Mucosa of gallbladder (tissue), 1 donor: ENCODE results near the gene SH3PXD2A. TPM values are rescaled to one million over a fixed set of nuclear protein-coding genes. Genes with fewer than 3 reads are reported as not detected.

Experiments used
- DNase-seq: peaks from one replicate; pipeline ENCODE4 v3.0.0-alpha.2; 2020; ENCODE audit warnings: low spot score
- total RNA-seq: library from RNA; stranded (reverse); gene quantifications from one replicate; pipeline ENCODE4 v1.2.1, GENCODE V29; 2021
- donor health status: DM: no; HTN: no; CAD: no.

Gene SH3PXD2A
- total RNA-seq, 1 donor from 2014 or later, result 62.3 TPM

DNA sequence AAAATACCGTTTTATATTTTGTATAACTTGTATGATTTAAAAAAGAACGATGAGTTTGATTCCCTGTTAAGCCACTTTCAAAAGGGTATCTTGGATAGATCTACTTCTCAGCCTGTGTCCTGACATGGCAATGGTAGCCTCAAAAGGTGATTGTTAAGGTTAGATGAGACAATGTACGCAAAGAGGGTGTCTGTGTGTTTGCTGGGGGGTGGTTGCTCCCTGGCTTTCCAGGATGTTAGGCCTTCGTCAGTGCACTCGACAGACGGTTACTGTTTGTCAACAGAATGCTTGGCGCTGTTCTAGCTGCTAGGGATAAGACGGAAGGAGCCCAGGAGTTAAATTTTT lies 271.5 kb downstream of the SH3PXD2A start:
- no peak for DNase-seq

DNA sequence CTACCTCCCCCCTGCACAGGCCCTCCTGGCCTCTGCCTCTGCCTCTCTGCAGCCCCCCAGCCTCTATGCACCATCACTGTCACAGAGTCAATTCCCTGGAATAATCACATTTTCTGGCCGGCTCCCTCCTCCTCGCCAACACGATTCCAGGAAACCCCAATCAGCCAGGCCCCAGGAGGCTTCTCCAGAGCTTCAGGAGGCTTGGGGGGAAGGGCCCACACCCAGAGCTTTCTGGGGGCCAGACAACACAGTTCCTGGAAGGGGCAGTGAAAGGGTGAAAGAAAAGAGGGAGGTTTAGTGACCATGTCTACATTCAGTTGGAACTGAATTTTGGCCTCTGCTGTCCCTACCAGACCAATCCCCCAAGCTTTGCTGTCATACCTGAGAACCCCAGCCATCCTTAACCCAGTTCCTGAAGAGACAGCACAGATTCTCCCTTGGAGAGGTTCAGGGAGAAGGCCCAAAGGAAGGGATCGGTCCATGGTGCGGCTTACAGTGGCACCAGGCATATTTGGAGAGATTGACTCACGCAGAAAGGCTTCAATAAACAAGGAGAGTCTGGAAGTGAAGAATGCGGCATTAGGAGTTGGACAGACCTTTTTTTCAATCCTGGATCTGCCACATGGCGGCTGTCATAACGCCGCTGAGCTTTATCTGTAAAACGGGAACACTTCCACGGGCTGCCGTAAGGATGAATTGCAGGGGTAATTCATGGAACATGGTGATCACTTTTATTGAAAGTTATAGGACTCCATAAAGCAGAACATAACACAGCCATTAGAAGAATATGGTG lies 272.8 kb downstream of the SH3PXD2A start:
- DNase-seq, result no peak

DNA sequence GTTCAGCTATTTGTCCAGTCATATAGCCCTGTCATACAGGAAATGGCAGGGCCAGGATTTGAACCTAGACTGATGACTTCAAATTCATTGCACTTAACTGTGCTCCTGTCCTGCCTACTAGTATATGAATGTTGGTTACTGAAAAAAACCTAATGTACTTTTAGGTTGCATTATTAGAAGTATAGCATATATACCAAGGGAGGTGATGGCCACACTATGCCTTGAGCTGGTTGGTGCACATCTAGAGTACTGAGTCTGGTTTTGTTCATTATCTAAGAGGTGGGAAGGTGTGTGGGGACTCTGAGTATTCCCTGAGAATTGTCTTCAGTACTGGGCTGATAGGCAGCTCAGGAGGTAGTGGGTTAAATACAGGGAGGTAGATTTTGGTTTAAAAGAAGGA lies 273.9 kb downstream of the SH3PXD2A start:
- no peak for DNase-seq

DNA sequence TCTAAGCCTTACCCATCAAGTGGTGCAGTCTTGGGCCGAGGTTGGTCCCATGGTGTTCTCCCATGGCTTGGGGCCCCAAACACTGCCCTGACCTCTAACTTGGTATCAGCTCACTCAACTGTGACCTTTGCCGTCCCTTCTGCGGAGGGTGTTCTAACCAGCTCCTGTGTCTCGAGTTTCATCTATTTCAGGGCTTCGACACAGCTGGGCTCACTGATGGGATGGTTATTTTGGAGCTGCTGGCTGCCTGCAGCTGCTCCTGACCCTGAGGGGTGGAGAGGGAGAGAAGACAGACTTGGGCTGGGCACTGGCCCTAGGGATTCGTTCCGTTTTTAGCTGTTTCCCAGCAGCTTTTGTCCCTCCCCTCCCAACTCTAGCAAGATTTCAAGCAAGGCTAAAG lies 274.9 kb downstream of the SH3PXD2A start:
- no peak for DNase-seq

DNA sequence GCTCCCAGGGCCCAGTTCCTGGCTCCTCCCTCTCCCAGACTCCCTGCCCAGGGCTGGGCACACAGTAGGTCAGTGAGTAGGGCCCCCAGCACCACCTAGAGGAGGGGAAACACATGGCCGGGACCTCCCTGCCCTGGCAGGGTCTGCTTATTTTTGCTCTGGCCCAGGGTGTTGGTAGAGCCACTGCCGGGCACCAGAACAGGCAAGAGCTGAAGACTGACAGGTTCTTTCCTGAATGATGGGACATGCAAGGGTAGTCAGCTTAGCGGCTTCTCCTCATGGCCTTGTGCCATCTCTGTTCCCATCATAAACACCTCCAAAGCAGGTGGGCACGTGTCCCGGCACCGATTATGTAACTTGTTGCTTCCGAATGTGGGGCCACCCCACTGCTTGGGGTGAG lies 275.4 kb downstream of the SH3PXD2A start:
- DNase-seq, result no peak

DNA sequence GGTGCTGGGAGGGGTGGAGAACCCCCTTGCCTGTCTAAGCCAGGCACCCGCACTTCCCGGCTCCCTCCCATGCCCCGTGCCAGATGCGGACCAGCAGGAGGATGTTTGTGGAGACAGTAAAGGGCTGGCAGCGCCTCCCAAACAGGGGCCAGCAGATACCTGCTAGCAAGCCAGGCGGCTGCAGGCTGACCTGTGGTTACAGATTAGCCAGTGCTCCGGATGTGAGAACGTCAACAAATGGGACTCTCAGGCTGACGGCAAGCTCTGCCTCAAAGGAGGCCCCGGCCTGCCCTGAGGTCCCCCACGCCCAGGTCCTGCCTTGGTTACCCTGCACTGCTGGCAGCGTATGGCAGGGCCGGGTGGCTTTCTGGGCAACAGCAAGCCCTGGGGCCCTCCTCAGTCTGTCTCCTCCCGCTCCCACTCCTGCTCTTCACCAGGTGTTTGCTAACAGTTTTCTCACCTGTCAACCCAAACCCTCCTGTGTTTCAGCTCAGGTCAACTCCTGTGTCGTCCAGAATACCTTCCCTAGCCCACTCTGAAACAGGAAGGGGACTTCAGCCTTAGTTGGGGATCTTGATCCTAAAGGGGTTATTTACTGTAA lies 276.5 kb downstream of the SH3PXD2A start:
- peak; percentile 74 for DNase-seq

DNA sequence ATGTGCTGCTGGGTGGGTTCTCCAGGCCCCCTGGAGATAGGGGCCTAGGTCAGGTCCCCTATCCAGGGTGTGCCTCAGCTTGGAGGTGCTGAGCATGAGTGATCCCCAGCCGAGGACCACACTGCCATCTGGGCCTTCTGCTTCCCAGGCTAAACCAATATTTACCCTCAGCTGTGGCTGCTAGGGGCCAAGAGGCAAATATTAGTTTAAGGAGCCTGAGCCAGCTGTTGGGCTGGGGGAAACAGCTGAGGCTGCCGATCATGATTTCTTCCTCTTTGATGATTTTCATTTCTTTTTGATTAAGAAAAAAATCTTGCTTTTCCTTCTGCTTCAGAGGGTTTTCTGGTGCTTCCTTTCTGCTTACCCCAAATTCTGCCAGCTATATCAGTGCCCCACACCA lies 278.5 kb downstream of the SH3PXD2A start:
- DNase-seq, result no peak

DNA sequence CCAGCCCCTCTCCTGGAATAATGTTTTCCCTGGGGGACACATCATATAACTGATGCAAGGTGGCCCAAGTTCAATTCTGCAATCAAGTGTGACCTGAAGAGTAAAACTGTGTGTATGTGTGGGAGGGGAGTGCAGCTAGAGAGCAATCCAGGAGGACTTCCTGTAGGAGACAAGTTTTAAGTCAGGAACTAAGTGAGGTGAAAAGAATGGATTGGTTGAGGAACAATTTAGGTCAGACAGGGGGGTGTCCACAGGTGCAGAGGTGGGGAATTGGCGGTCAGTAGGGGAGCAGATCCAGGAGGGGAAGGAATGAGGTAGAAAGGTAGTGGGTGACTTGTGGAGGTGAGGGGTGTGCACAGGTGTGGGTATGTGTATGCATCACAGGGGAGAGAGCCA lies 279.3 kb downstream of the SH3PXD2A start:
- DNase-seq, result no peak

DNA sequence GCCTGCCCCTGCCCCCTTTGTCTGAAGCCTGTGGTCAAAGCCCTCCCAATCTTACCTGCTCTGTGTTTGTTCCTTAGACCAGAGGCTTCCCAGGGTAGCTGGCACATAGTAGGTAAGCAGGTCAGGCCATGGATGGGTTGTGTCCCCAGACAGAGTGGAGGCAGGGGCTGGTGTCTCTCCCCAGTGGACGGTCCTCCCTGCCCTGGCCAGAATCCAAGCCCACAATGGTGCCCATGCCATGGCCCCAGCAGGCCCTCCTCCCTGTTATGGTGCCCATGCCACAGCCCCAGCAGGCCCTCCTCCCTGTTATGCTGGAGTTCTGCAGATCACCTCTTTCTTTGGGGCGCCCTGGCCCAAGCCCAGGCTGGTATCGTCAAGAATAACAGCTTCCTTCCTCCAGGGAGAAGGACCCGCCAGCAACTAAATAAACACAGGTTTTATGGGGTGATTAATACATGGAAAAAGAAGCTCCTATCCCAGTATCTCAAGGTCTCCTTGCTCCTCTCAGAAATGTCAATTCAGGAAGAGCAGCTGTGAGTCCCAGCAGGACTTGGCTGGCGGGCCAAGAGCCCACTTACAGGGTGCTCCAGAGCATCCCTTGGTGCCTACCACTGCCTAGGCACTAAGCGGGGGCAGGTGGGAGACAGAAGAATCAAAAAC lies 279.8 kb downstream of the SH3PXD2A start:
- no peak for DNase-seq

DNA sequence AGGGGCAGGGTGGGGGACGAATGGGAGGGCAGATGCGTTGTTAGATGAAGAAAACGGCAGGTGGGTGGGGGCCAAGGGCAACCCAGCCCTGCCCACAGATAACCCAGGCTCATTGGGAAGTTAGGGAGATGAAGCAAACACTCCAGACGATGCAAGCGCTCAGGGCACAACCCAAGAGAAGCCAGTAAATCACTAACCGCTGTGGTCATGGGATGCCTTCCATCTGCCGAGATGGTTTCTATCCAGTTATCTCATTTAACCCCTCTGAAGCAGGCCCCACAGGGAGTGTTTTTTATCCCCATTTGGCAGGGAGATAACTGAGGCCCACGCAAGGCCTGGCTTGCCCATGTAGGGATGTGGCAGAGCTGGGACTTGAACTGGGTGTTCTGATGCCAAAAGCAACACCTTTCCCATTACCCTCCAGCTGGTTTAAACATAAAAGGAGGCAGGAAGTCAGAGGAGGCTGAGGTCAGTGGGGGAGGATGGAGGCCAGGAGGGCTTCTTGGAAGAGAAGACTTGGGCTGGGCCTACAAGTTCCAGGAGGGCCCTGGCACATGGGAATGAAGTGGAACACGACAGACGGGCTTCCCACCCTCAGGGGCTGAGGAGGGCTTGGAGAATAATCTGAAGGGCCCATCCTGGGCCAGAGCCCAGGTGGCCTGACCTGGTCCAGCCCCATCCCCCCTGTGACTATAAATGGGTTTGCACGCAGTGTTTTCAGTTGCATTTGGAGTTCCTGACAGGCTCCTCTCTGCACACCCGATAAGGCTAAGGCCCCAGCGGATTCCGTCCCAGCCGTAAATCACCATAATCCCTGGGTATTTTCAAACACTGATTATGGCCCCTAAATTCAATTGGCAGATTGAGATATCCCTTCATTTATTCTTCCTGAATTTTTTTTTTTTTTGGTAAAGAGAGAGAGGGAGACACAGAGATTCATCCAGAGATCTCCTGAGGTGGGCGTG lies 281.0 kb downstream of the SH3PXD2A start:
- no peak for DNase-seq

DNA sequence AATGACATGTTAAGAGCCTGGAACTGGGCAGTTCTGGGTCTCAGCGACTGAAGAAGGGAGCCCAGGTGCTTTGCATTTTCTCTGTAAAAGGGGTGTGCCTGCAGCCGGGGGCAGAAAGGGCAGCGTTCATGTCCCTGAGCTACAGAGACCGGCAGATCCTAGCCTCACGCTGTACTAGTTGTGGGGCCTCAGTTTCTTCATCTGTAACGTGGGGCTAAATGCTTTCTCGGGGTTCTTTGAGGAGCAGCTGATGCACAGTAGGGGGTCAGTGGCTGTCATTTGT lies 282.2 kb downstream of the SH3PXD2A start:
- DNase-seq, result no peak

DNA sequence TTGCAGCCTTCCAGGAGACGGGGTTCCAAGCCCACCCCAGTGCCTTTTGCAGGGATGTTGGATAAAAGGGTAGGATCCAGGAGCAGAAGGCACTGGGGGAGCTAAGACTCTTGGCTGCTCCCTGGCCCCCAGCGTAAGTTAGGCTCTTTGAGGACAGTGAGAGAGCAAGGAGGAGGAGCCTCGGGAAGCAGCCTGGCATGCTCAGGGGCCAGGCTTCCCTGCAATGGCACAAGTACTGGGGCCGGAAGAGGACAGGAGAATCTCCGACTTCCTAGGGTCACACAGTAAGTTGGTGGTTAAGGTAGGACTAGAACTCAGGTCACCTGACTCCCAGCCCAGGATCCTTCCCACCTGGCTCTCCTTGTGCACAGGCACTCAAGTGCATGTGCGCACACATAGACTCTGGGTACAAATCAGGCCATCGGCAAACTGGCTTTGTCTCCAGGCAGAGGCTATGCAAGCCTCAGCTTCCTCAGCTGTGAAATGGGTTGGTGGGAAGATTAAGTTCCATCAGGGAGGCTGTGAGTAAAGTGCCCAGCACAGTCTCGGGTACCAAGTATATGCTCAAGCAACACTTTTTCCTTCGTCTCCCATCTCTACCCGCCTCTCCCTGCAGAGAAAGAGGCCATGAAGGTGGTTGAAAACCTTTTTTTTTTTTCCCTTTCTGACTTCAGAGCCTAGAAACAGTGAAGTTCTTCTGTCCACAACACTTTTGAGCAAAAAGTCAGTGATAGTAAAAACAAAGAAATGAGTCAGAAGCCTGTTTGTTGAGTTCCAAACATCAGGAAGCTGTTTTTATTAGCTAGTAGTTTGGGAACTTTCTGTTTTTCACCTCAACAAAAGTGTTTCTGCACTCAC lies 282.8 kb downstream of the SH3PXD2A start:
- DNase-seq, result no peak

DNA sequence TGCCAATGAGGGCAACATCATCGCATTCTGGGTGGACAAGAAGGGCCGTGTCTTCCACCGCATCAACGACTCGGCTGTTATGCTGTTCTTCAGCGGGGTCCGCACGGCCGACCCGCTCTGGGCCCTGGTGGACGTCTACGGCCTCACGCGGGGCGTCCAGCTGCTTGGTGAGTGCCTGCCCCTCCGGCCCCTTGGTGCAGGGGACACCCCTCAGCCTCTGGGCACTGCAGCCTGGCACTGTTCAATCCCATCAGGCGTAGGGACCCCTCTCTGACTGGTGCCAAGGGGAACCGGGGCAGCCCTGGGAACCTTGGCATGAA lies 283.8 kb downstream of the SH3PXD2A start:
- no peak for DNase-seq

DNA sequence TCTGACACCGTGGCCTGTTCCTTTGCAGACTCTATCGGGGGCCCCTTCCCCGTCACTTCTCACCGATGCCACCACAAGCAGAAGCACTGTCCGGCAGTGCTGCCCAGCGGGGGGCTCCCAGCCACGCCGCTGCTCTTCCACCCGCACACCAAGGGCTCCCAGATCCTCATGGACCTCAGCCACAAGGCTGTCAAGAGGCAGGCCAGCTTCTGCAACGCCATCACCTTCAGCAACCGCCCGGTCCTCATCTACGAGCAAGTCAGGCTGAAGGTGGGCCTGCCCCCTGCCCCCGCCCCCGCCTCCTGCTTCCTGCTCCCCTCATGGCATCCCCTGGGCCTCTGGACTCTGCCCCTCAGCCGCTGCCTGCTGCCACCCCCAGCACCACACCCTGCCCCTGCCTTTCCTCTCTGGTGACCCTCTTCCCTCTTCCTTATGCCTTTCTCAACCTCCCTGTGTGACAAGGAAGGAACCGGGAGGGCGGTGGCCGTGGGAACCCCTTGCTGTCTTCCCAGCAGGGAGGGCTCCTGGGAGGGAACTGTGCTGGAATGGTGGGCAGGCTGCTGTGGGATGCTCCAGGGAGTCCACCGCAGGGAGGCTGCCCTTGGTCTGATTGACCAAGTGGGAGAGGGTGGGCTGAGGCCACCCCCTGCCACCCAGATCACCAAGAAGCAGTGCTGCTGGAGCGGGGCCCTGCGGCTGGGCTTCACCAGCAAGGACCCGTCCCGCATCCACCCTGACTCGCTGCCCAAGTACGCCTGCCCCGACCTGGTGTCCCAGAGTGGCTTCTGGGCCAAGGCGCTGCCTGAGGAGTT lies 284.3 kb downstream of the SH3PXD2A start:
- no peak for DNase-seq

DNA sequence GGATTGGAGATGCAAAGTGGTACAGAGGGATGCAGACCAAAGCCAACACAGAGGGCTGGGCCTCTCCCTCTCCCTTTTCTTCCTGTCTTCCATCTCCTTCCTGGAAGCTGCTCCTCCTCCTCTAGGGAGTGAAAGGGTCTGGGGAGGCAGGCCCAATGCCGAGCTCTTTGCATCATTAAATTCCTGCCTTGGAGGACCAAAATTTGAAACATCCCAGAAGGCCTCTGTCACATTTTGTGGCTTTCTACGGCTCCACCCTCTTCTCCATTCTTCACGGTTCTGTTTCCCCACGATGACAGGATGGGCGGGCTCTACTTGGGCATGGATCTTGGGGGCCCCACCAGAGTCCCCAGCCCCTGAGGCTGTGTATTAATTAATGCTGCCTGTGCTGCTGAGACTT lies 285.5 kb downstream of the SH3PXD2A start:
- DNase-seq, result peak; percentile 32

DNA sequence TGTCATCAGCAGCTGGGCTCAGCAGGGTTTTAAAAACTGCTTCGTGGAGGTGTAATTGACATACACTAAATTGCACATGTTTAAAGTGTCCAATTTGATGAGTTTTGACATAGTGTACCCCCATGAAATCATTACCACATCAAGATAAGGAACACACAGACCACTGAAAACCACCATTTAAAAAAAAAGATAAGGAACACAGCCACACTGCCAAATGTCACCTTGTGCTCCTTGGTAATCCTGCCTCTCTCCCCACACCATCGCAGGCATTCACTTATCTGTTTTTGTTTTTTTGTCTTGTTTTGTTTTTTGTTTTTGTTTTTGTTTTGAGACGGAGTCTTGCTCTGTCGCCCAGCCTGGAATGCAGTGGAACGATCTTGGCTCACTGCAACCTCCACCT lies 286.9 kb downstream of the SH3PXD2A start:
- DNase-seq, result no peak

DNA sequence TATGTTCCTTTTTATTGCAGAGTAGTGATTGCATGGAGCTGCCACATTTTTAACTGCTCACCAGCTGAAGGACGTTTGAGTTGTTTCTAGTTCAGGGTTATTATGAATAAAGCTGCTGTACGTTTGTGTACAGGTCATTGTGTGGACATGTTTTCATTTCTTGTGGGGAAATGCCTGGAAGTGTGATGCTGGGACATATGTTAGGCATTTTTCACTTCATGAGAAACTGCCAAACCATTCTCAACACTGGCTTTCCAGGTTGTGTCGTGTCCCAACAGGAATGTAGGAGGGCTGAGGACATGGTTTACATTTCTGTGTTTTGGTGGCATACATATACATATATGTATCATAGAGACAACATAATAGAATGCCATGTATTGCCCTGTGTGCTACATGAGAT lies 288.8 kb downstream of the SH3PXD2A start:
- DNase-seq, result no peak

DNA sequence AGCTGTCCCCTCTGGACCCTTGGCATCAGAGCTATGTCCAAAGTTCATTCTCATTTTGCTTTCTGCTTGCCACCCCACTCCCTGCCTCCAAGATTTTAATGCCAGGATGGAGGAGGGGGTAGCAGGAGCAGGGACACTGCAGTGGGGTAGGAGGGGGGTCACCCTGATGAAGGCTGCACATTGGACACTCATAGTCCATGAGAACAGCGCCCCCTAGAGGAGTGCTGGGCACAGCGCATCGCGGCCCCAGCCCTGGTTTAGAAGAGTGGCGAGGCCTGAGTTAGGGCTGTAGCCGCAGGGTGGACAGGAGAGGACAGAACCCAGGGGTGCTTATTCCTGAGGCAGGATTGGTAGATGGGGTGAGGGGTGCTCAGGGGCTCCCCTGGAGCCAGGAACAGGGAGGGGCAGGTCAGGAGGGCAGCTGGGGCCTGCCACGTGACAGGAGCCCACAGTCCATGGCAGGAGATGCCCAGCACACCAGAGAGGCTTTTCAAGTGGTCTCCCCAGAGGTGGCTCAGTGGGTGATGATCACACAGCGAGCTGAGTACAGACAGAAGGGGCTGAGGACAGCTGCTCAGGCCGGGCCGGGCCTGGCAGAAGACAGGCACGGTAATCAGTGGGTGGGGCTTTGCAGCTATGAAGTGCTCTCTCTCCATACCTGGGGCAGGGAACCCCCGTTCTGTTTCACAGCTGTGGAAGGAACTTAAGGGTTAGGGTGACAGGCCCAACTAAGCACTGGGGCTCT lies 290.4 kb downstream of the SH3PXD2A start:
- no peak for DNase-seq

DNA sequence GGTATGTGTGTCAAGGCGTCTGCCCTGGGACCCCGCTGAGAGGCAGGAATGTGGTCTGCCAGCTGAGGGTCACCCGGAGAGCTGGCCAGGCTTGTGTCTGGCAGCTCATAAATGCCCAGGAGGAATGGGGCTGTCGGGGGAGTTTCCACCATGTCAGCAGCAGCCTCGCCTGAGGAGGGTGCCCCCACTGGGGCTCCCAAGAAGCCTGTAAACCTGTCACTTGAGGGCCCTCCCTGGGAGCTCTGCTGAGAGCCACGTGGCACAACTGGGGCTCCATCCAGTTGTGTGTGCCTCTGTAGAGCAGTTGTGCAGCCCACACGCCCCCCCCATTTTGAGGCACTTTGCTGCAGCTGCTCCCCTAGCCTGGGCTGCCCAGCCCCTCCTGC lies 291.3 kb downstream of the SH3PXD2A start:
- DNase-seq, result no peak
